GM18508 (cell line): ENCODE results near the gene NOL12.
"Not testable (repeated sequence)": the region's sequence is repeated elsewhere in the genome, so short reads cannot be mapped to it uniquely, and the experiment has no call there.

Experiments
- ATAC-seq: cut with Tn5 transposase; IDR thresholded peaks from one replicate; pipeline ENCODE4 v1.9.1; 2021; ENCODE audit warnings: moderate number of reproducible peaks; ENCODE audit not compliant: insufficient read depth, unreplicated experiment

NOL12 gene

DNA sequence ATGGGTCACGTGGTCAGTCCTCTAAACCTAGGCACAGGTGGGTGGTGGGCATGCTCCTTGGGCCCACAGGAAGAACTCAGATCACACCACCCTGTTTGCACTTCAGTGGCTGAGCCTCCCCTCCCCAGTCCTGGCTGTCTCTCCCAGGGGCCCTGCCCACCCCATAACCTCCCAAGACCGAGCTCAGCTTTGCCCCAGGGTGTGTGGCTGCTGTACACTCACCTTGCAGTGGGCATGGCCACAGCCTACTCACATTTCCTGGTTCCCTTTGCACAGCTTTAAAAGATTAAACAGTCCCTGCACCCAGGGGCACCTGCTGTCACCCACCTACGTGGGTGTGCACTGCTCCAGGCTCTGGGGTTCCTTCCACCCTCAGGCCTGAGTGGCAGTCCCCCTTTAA is 24.5 kb downstream of the NOL12 start:
- ATAC-seq: no peak

DNA sequence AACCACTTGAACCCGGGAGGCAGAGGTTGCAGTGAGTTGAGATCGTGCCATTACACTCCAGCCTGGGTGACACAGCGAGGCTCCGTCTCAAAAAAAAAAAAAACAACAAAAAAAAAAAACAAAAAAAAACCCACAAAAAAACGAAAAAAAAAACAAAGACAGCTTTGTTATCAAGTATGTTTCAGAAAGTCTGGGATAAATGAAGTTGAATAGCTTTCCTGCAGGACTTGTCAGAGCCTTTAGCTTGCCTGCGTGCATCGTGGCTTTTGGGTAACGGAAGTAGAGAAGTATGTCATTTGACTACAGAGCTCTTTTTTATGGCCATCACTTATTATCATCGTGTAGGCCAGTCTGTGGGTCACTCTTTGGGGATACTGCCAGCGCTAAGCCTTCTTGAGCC is 25.3 kb downstream of the NOL12 start:
- ATAC-seq: no peak

DNA sequence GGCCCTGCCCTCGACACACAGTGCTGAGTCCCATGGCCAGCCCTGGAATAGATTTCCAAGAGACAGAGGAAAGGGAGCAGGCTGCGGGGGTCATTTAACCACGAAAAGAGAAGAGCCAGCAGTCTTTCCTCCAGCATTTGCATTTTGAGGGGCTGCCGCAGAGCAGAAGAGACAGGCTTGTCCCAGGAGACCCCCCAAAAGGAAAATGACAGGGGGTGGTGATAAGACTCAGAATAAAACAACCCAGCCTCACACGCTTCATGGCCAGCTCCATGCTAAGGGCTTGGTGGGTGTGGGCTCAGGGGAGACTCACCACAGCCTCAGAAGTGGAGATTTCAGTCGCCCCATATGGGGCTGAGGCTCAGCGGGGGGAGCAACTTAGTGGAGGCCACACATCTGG is 27.6 kb downstream of the NOL12 start:
- ATAC-seq: no peak

DNA sequence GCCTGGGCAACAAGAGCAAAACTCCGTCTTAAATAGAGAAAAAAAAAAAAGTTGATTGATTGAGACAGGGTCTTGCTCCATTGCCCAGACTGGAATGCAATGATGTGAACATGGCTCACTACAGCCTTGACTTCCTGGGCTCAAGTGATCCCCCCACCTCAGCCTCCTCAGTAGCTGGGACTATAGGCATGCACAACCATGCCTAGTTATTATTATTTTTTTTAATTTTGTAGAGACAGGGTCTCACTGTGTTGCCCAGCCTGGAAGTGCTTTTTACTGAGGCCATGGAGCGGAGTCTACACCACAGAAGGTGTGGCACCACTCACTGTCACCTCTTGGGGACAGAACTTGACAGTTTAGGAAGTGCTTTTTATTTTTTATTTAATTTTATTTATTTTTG is 28.5 kb downstream of the NOL12 start:
- no peak for ATAC-seq

DNA sequence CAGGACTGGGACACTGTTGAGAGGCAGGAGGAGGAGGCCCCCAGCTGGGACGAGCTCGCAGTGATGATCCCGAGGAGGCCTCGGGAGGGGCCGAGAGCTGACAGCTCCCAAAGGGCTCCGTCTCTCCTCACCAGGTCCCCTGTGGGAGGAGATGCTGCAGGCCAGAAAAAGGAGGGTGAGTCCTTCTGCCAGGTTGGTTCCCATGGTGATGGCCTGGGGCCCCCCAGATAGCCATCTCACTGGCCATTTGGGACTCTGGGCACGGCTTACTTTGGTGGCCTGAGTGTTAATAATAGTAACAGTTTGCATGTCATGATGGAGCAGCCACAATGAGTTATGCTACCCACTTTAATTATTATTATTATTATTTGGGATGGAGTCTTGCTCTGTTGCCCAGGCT is 29.6 kb downstream of the NOL12 start:
- no peak for ATAC-seq

DNA sequence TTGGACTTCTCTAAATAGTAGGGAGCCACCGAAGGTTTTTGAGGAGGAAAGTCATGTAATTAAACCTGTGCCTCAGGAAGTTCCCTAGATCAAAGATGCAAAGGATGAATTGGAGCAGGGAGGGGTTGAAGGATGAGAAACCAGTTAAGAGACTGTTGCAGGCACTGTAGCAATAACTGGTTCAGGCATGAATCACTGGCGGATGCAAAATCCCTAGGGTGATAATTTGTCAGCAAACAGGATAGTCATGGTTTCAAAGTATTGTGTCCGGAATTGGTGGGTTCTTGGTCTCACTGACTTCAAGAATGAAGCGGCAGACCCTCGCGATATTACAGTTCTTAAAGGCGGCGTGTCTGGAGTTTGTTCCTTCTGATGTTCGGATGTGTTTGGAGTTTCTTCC is 30.6 kb downstream of the NOL12 start:
- no peak for ATAC-seq

DNA sequence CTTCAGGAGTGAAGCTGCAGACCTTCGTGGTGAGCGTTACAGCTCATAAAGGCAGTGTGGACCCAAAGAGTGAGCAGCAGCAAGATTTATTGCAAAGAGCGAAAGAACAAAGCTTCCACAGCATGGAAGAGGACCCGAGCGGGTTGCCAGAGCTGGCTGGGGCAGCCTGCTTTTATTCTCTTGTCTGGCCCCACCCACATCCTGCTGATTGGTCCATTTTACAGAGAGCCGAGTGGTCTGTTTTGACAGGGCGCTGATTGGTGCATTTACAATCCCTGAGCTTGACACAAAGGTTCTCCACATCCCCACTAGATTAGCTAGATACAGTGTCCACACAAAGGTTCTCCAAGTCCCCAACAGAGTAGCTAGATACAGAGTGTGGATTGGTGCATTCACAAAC is 31.1 kb downstream of the NOL12 start:
- ATAC-seq: not testable (repeated sequence)

DNA sequence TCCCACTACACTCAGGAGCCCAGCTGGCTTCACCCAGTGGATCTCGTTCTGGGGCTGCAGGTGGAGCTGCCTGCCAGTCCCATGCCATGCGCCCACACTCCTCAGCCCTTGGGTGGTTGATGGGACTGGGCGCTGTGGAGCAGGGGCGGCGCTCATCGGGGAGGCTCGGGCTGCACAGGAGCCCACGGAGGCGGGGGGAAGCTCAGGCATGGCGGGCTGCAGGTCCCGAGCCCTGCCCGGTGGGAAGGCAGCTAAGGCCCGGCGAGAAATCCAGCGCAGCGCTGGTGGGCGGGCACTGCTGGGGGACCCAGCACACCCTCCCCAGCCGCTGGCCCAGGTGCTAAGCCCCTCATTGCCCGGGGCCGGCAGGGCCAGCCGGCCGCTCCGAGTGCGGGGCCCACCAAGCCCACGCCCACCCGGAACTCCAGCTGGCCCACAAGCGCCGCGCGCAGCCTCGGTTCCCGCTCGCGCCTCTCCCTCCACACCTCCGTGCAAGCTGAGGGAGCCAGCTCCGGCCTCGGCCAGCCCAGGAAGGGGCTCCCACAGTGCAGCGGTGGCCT is 31.7 kb downstream of the NOL12 start:
- not testable (repeated sequence) for ATAC-seq

DNA sequence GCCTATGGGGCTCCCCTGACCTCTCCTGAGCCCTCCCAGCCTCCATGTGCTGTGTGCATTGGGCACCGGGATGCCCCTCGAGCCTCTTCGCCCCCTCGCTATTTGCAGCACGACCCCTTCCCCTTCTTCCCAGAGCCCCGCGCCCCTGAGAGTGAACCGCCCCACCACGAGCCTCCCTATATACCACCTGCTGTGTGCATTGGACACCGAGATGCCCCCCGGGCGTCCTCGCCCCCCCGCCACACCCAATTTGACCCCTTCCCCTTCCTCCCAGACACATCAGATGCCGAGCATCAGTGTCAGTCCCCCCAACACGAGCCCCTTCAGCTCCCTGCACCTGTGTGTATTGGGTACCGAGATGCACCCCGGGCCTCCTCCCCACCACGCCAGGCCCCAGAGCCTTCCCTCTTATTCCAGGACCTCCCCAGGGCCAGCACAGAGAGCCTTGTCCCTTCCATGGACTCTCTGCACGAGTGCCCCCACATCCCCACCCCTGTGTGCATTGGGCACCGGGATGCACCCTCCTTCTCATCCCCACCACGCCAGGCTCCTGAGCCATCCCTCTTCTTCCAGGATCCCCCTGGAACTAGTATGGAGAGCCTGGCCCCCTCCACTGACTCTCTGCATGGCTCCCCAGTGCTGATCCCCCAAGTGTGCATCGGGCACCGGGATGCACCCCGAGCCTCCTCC is 39.6 kb downstream of the NOL12 start:
- no peak for ATAC-seq

DNA sequence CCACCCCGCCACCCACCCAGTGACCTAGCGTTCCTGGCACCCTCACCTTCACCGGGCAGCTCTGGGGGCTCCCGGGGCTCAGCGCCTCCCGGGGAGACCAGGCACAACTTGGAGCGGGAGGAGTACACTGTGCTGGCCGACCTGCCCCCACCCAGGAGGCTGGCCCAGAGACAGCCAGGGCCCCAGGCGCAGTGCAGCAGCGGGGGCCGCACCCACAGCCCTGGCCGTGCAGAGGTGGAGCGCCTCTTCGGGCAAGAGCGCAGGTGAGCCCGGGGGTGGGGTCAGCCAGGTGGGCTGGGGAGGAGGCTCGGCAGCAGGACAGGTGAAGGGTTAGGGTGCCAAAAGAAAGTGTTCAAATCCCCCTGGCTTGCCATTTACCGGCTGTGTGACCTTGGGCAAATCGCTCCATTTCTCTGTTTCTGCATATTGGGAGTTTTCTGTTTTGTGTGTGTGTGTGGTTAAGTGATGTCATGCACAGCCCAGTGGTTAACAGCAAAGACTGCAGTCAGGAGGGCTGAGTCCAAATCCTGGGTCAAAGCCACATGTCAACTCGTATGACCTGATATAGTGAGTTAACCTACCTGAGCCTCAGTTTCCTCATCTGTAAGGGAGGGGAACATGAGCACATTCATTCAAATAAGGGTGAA is 40.2 kb downstream of the NOL12 start:
- ATAC-seq: no peak

DNA sequence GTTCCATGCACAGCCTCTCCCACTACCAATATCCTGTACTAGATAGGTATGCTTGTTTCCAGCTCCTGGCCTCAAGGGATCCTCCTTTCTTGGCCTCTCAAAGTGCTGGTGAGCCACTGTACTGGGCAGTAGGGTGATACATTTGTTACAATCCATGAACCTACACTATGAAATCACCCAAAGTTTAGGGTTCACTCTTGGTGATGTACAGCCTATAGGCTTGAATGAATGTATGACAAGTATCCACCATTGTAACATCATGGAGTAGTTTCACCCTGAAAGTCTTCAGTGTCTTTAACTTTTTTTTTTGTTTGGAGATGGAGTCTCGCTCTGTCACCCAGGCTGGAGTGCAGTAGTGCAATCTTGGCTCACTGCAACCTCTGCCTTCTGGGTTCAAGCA is 42.5 kb downstream of the NOL12 start:
- no peak for ATAC-seq

DNA sequence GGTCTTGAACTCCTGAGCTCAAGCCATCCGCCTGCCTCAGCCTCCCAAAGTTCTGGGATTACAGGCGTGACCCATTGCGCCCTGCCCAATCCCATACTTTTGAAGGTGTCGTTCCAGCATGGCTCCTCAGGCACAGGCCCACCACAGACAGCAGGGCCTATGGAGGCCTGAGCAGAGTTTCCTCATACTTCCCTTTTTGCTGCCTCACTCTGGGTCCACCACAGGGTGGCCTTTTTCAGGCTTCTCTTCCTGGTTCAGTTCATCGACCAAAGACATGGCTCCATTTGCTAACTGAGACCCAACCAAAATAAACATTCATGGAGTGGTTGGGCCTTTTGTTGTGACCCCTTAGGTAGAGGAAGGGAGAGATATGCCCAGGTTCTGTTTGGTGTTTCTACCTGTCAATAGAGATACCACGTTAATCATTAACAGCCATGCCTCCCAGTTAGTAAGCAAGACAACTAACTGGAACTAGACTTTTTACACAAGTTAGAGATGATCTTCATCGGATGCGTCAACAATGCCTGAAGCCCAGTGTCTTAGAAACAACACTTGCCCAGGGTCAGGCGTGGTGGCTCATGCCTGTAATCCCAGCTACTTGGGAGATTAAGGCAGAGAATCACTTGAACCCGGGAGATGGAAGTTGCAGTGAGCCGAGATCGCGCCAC is 45.8 kb downstream of the NOL12 start:
- no peak for ATAC-seq

DNA sequence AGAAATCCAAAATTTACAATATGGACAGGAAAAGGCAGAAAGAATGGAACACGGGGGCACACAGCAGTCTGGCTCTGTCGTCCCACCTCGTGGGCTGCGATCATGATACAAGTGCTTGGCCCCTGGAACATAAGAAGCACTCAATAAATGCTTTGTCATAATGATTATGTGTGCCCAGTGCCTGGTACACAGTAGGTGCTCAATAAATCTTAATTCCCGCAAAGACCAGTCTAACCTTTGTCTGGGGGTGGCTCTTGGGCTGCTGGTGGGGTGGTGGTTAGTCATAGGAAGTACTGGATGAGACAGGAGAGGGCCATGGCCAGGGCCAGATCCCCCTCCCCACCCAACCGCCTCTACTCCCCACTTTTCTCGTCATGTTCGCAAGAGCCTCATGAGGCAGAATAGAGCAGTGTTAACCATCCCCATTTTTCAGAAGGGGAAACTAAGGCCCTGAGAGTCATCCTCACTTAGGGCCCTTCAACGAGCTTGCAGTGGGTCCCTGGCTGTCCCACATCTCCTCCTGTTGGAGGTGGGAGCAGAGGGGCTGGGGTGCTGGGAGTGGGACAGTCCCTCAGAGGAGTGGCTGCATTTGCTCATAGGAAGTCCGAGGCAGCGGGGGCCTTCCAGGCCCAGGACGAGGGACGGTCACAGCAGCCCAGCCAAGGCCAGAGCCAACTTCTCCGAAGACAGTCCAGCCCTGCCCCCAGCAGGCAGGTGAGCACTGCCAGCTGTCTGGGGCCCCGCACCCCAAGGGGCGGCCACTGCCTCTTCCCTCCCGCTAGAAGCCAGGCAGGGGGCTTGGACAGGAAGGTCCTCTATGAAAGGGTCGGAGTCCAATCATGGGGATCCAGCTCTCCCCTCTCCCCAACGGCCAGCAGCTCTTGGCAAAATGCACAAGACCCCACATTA is 46.8 kb downstream of the NOL12 start:
- no peak for ATAC-seq

DNA sequence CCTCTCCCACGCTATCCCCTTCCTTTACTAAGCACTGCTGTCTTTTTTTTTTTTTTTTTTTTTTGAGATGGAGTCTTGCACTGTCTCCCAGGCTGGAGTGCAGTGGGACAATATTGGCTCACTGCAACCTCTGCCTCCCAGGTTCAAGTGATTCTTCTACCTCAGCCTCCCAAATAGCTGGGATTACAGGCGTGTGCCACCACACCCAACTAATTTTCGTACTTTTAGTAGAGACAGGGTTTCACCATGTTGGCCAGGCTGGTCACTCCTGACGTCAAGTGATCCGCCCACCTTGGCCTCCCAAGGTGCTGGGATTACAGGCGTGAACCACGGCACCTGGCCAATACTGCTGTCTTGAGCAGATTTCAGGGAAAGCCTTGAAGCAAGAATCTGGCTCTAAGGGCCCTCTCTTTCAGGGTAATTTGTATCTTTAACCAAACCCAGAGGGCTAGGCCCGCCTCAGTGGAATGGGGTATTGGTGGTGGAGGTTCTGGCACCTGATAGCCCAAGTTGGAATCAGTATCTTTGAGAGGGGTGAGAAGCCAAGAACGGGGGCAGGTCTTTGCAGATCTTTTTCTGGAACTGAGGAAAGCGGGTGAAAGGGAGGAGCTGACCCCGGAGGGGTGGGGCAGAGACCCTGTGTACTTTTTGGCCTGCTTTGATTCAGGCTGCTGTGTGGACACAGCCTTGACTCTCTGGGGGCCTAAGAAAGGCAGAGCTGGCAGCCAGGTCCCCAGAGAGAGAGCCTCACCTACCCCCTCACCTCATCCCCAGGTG is 47.7 kb downstream of the NOL12 start:
- no peak for ATAC-seq

DNA sequence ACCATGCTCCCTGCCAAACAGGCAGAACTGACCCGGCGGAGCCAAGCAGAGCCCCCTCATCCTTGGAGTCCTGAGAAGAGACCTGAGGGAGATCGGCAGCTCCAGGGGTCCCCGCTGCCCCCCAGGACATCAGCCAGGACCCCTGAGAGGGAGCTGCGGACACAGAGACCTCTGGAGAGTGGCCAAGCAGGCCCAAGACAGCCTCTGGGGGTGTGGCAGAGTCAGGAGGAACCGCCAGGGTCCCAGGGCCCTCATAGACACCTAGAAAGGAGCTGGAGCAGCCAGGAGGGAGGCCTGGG is 48.2 kb downstream of the NOL12 start:
- no peak for ATAC-seq

DNA sequence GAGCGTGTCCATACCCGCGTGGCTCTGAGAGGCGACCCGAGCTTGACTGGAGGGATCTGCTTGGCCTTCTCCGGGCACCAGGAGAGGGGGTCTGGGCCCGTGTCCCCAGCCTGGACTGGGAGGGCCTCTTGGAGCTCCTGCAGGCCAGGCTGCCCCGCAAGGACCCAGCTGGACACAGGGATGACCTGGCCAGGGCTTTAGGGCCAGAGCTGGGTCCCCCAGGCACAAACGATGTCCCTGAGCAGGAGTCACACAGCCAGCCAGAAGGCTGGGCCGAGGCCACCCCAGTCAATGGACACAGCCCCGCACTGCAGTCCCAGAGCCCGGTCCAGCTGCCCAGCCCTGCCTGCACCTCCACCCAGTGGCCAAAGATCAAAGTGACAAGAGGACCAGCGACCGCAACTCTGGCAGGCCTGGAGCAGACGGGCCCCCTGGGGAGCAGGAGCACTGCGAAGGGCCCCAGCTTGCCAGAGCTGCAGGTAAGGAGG is 48.9 kb downstream of the NOL12 start:
- no peak for ATAC-seq

DNA sequence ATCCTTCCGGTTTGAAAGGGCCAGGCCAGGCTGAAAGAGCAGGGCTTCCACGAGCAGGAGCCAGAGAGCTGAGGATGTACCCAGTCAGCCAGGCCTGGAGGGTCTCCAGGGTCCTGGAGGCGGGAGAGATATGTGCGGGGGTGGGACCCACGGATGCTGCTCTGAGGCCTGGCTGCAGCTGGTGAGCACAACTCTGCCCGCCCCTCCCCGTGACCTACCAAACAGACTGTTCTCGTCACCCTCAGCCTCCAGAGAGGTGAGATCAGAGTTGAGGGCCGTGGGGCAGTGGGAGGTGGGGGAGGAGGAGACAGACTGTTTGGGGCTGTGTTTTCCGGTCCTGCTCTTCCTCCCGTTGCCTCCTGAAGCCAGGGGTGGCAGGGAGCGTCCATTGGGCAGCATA is 52.9 kb downstream of the NOL12 start:
- ATAC-seq: no peak

DNA sequence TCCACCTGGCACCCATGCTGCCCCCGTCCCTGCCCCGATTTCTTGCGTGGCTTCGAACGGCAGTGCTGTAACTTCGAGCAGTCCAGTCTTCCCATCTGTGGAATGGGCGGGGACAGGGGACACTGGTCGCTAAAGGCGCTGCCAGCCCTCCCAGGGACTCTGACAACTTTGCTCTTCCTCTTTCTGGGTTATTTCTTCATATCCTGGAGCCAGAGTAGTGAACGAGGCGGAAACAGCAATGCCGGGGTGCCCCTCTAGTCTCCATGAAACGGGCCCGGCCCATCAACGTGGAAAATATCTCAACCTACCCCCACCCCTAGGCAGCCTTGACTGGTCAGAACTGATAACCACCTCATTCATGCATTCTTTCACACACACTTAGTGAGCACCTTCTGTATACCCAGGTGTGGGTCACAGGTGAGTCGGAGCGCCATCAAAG is 53.5 kb downstream of the NOL12 start:
- ATAC-seq: no peak

DNA sequence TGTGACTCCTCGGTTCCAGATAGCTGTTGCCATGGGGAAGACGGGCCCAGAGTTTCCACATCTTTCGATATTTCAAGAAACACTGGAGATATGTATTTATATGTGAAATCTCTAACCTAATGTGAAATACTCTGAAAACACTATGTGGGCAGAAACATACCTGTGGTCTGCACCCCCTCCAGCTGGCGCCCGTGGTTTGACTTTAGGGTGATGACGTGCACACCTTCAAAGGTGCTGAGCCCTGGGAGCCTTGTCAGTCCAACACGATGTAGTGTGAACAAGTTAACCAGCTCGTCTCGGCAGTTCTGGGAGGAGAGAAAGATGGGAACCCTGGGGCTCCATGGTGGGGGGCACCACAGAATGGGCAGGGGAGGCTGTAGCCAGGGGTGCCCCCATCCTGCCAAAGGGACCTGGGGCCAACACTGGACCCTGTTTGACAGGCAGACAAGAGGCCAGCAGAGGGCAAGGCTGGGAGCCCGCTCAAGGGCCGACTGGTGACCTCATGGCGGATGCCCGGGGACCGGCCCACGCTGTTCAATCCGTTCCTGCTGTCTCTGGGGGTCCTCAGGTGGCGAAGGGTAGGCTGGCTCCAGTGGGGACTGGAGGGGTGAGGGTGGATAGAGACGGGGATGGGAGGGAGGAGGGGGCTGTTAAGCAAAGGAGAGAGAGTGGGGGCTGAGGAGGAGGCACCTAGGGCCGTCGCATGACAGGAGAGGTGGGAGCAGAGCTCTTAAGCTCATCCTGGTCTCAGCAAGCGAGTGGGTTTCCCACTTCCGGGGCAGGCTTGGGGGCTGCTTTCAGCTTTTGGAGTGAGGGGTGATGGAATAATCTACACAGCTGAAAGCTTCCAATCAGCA is 54.5 kb downstream of the NOL12 start:
- ATAC-seq: no peak
